DMS 273 treated with DMSO at 0.1 percent for 48 hours (cell line): ENCODE measurements around the gene SYVN1.
A peak's percentile ranks its signal among the peaks of the same experiment; 100 is the strongest.
"Not testable (repeated sequence)": the region's sequence is repeated elsewhere in the genome, so short reads cannot be mapped to it uniquely, and the experiment has no call there.

Experiments used
- DNase-seq: peaks from one replicate; lab custom pipeline; 2025; lab: John Stamatoyannopoulos, UW

Gene SYVN1

GRCh38 chr11:65127473-65128181, 6.7 kb downstream of the SYVN1 start:
- DNase-seq: no peak

- DNase-seq: no peak
These were observed 7.6 kb downstream of the SYVN1 start for GRCh38 chr11:65126624-65127274.

- DNase-seq: no peak
These were observed 8.9 kb downstream of the SYVN1 start for GRCh38 chr11:65125197-65126056.

GRCh38 chr11:65124480-65125196, 9.7 kb downstream of the SYVN1 start:
- DNase-seq: no peak

GRCh38 chr11:65121865-65122696, 12.2 kb downstream of the SYVN1 start, which contains the start of the genes FAU and MRPL49:
Gene FAU, minus strand, starts transcription at chr11:65122134. Its CDS starts 321 bp downstream, at chr11:65121813.
Gene MRPL49, plus strand, starts transcription at chr11:65122321. Its CDS starts 26 bp downstream, at chr11:65122347.
- DNase-seq: peak; percentile 93

- DNase-seq: no peak
These were observed 12.9 kb downstream of the SYVN1 start for GRCh38 chr11:65121447-65121864.

- no peak for DNase-seq
These were observed 13.5 kb downstream of the SYVN1 start for GRCh38 chr11:65120831-65121230.

GRCh38 chr11:65119670-65119995, 14.7 kb downstream of the SYVN1 start:
- DNase-seq: no peak

- DNase-seq: not testable (repeated sequence)
These were observed 15.2 kb downstream of the SYVN1 start for GRCh38 chr11:65118891-65119669.

GRCh38 chr11:65118097-65118837, 16.1 kb downstream of the SYVN1 start:
- no peak for DNase-seq

- DNase-seq: peak; percentile 83
These were observed 16.9 kb downstream of the SYVN1 start, which contains the start of gene ZNHIT2 for GRCh38 chr11:65117206-65118096. Gene ZNHIT2, minus strand, starts transcription at chr11:65117701. Its CDS starts 48 bp downstream, at chr11:65117653.

GRCh38 chr11:65116370-65117205, 17.7 kb downstream of the SYVN1 start:
- DNase-seq: no peak

GRCh38 chr11:65115361-65116082, 18.8 kb downstream of the SYVN1 start:
- DNase-seq: no peak

GRCh38 chr11:65114538-65115171, 19.7 kb downstream of the SYVN1 start:
- DNase-seq: no peak

GRCh38 chr11:65113839-65114238, 20.5 kb downstream of the SYVN1 start:
- no peak for DNase-seq

- no peak for DNase-seq
These were observed 21.0 kb downstream of the SYVN1 start for GRCh38 chr11:65113361-65113756.
